ENCODE results near the gene PNCK.
"Not testable (repeated sequence)": the region's sequence is repeated elsewhere in the genome, so short reads cannot be mapped to it uniquely, and the experiment has no call there.

PNCK gene

GRCh38 chrX:153673428-153674218, at the start of gene PNCK:
Gene PNCK (minus strand): TSS chrX:153673813. CDS start chrX:153673076, 737 bp downstream.
- no peak for DNase-seq

- DNase-seq: no peak
Observed at GRCh38 chrX:153722704-153723350, 49.2 kb upstream of the PNCK start.

DNA sequence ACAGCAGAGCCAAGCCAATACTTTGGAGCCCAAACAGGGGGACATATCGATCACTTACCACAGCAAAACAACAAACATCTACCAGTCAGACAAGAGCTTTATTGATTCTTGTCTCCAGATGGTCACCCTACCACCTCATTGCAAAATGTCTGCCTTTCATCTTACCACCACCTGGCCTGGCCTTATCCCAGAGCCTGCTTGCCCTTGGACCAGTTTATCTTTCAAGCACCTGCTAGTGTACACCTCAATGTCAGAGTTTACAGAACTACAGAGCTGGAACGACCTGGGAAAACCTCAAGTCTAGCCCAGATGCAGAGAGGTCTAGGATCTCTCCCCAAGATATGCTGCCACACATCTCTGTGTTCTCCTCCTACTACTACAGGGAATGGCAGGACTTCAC, 46.1 kb upstream of the PNCK start:
- DNase-seq: no peak

- no peak for DNase-seq
Observed at GRCh38 chrX:153719238-153719637, 45.6 kb upstream of the PNCK start.

- DNase-seq: no peak
Observed at GRCh38 chrX:153717445-153717844, 43.8 kb upstream of the PNCK start.

DNA sequence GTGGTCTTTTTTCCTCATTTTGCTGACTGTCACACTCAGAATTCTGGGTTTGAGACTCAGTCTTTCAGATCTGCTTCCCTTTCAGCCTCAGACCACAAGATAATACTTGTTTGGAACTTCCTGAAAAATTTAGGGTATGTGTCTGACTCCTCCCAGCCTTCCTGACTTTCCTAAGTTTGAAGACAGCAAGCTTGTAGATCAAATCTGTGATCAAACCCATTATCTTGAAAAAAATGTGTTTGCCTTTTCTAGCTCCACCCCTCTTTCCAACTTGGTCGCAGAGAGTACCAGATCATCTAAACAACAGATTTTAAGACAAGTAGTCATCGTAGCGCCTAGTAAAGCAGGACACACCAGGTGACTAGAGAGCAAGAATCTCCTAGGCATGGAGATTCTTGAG, 40.6 kb upstream of the PNCK start:
- no peak for DNase-seq

GRCh38 chrX:153709726-153710674, 36.4 kb upstream of the PNCK start:
- DNase-seq: no peak

GRCh38 chrX:153708415-153708814, 34.8 kb upstream of the PNCK start:
- DNase-seq: no peak

DNA sequence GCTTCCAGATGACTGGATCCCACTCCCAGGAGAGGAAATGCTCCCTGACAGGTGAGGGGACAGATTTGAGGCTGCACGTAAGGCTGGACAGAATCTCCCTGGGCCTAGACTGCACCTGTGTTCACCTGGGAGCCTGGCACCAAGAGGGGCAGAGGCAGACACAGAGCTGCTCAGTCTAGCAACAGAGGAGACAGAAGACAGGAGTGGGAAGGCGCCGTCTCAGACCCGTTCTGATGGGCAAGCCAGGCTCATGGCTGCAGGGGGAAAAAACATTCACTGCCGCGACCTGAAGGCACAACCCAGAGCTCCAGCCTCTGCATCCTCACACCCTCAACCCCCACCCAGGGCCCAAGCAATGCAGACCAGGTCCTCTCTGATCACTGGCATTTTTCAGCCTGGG, 33.8 kb upstream of the PNCK start:
- DNase-seq: no peak

DNA sequence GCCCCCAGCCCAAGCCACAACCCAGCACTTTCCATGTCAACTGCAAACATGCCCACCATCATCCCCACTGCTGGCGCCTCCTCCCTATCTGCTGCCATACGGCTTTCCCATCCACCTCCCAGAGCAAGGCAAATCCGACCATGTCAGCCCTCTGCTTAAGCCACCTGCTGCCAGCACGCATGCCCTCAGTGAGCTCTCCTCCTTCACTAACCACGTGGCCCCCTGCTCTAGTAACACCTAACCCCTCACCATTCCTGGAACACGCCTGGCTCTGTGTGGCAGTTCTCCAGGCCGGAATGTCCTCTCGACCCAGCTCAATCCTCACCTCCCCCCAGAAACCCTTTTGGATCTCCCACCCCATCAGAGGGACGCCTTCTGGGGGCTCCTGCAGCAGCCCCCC, 33.2 kb upstream of the PNCK start:
- no peak for DNase-seq

DNA sequence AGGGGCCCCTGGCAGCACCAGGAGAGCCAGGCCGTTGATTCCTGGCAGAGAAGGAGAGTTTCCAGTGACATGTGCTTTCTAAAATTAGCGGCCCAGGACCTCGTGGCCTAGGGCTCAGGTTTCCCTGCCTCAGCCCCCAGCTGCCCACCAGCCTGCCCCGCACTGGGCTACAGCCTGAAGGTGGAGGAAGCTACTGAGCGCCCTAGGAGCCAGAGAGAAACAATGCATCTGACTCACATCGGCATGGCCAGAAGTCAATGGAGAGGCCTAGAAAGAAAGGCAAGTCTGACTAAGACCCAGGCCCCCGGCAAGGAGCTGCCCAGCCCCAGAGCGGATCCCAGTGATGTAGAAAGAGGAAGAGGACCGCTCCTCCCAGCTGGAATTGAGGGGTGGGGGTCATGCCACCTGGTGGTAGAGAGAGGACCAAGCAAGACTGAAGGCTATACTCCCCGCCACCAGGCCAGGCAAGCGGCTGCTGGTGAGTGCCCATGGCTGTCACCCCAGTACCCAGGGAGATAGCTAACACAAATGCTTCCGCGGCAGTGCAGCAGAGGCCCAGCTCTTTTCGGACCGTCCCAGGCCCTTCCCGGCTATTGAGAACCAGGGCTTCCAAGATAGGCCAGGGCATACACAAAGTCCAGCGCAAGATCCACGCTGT, 31.9 kb upstream of the PNCK start:
- DNase-seq: not testable (repeated sequence)

DNA sequence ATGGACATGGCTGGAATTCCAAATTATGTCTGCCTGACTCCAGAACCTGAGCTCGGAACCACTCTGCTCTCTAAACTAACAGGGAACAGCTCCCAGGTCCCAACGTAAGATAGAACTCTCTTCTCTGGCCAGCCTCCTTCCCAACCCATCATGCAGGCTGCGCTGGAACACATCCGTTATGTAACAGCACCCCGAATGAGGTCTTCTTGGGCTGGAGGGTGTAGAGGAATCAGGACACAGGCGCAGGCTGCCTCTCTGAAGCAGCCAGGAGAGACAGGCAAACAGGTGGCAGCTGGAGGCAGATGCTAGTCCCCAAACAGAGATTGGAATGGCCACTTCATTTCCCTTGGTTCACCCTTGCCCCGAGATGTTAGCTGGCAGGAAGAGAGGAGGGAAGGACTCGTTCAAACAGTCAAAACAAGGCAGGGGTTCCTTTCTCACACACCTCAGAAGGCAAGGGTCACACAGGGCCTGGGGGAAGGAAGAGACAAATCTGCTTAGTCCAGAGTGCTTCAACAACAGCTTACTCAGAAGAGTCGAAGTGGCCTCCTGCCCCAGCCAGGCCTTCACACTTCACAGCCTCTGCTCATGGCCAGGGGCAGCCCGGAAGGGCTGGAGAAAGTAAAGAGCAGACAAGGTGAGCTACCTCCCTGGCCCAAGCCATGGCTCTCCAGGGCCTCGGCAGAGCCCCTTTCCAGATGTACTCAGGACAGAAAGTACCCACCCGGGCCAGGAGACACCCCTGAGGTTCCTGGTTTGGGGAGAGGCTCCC, 31.2 kb upstream of the PNCK start:
- DNase-seq: not testable (repeated sequence)

GRCh38 chrX:153704021-153704526, 30.5 kb upstream of the PNCK start:
- DNase-seq: no peak

- no peak for DNase-seq
Observed at GRCh38 chrX:153703036-153703370, 29.4 kb upstream of the PNCK start.

GRCh38 chrX:153702336-153703035, 28.9 kb upstream of the PNCK start:
- no peak for DNase-seq

GRCh38 chrX:153701706-153702105, 28.1 kb upstream of the PNCK start:
- DNase-seq: no peak

- DNase-seq: no peak
Observed at GRCh38 chrX:153700967-153701366, 27.4 kb upstream of the PNCK start.

DNA sequence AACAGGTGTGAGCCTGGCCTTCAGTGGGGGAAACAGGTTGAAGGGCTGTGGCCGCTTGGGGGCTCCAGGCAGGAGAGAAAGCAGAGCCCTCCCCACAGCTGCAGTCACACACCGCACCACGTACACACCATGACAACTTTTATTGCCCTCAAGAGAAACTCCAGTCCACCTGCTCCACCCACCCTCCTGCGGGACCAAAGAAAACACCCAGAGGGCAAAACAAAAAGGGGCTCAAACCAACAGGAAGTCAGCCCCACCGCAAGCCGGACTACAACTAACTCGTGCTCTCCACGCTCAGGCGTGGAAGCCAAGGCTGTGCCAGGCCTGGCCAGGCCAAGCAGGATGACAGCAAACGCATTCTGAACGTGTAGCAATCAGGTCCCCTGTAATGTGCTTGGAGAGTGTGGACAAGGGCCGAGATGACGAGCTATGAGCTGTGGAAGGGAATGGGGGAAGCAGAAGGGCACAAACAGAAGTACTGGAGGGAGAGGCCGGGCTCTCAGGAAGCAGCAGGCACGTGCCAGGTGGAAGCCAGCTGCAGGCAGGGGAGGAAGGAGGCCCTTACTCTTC, 26.8 kb upstream of the PNCK start:
- no peak for DNase-seq

DNA sequence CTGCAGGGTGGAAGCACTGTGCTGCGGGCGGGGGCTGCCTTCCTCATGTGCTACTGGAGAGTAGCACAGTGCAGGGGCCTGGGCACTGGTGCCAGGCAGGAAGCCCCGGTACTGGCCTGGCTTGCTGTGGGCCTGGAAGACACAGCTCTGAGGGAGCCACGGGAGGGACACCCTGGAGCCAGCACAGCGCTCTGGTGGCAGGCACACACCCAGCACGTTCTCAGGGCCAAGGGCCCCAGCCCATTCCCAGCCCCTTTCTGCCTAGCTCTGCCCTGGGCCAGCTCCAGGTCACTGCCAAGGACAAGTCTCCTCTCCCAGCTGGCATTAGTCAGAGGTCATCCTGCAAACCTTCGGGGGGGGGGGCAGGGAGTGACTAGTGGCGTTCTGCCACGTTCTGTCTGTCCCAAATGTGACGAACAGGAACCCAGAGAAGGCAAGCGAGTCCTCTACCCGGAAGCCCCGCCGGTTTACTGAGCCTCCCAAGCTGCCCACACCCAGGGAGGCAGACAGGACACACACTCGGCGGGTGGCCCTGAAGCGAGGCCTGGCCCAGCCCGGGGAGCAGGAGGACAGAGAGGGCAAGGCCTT, 26.3 kb upstream of the PNCK start:
- not testable (repeated sequence) for DNase-seq

DNA sequence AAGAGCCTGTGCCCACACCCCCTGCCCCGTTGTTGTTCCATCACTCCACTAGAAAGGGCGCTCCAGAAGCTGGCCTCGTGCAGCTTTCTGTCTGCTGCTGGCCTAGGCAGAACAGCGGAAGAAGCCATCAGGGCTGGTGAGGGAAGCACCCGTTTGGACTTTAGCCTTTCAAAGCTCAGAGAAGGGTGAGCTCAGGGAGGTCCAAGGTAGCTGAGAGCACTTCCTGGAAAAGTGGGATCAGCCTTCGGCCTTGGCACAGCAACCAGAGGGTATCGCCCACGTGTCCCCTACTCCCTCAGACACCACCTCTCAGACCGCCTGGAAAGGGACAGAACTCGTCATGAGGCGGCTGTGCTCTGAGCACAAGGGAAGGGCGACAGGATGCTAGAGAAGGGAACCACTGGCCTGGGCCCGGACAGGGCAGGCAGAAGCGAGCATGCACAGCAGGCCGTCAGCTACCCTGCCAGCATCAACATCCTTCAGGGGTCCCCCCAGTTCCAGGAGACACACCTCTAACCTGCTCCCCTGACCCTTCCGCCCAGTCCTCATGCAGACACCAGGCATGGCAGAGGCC, 25.7 kb upstream of the PNCK start:
- DNase-seq: not testable (repeated sequence)

Data from NCI-H2029 treated with DMSO at 0.1 percent for 48 hours (cell line).